ENCODE data around the gene INCA1. TPM values are rescaled to one million over a fixed set of nuclear protein-coding genes. Genes with fewer than 3 reads are reported as not detected.

Gene INCA1
- total and polyA plus RNA-seq, 2 of the 8 experiments (the other 6 are each of a cell fraction or from before 2014, with no cell fraction given) = 0.89 to 1.4 TPM

GRCh38 chr17:5044630-5045029 lies 47.3 kb upstream of the INCA1 start:
- Histone ChIP-seq H2BK120ac (replicated peaks; ENCODE audit: low read depth, low read length) (no peak overlapping the region), H2BK15ac (ENCODE audit: low read length) (no peak overlapping the region), H3K79me2 (ENCODE audit: control insufficient read depth in 1 of 2, insufficient read depth in 2 of 2, low read length in 2 of 2) (no peaks in the 10 kb centered on the region), H3K9ac (replicated peaks in 1 of 4; ENCODE audit: extremely low read depth in 1 of 4, low read depth in 3 of 4, low read length in 3 of 4) (no peak overlapping the region), H2AFZ (ENCODE audit: low read length) (no peak overlapping the region), H3K23me2 (ENCODE audit: low read depth, low read length) (no peaks in the 10 kb centered on the region), H2BK12ac (ENCODE audit: low read depth, low read length) (no peak overlapping the region), H3K4me1 (replicated peaks in 1 of 4; ENCODE audit: control insufficient read depth in 3 of 4, insufficient read depth in 4 of 4, low read length in 3 of 4) (no peaks in the 10 kb centered on the region), H3K56ac (replicated peaks; ENCODE audit: insufficient read length, low read depth, low read length) (no peak overlapping the region), H3K18ac (ENCODE audit: extremely low read depth, low read length) (no peak overlapping the region), H2BK5ac (ENCODE audit: low read depth, low read length) (no peak overlapping the region), H3K4ac (replicated peaks; ENCODE audit: insufficient read length, low read depth, low read length) (no peak overlapping the region), H4K91ac (replicated peaks; ENCODE audit: insufficient read length, low read length) (no peak overlapping the region), H3K4me3 (ENCODE audit: extremely low read depth in 1 of 4, insufficient read depth in 2 of 4, low read depth in 3 of 4, low read length in 4 of 4) (no peak overlapping the region), H3K23ac (ENCODE audit: insufficient read length) (no peak overlapping the region), H3K27ac (ENCODE audit: low read depth, low read length) (no peak overlapping the region), H2BK20ac (ENCODE audit: low read length) (no peak overlapping the region), H3K36me3 (ENCODE audit: control insufficient read depth in 2 of 4, insufficient read depth in 4 of 4, low read length in 3 of 4) (no peaks in the 10 kb centered on the region), H3K79me1 (ENCODE audit: low read depth, low read length) (no peaks in the 10 kb centered on the region), H3K9me3 (ENCODE audit: insufficient read depth in 2 of 2, low read depth in 1 of 2, low read length in 1 of 2) (no peaks in the 10 kb centered on the region), H4K5ac (ENCODE audit: insufficient read length, low read depth, low read length) (no peak overlapping the region), H2AK5ac (ENCODE audit: low read depth, low read length) (no peak overlapping the region), H3K14ac (ENCODE audit: insufficient read length) (no peak overlapping the region), H4K8ac (ENCODE audit: extremely low read depth, insufficient read depth, low read length) (no peak overlapping the region; the same call in 1 of the 2 replicates), H3K4me2 (ENCODE audit: insufficient read depth in 1 of 2, low read depth in 2 of 2, low read length in 2 of 2) (no peak overlapping the region), H3K27me3 (replicated peaks in 1 of 4; ENCODE audit: control insufficient read depth in 3 of 4, extremely low read depth in 1 of 4, insufficient read depth in 3 of 4, low read length in 3 of 4) (no peaks in the 10 kb centered on the region), H4K20me1 (replicated peaks in 1 of 2; ENCODE audit: control insufficient read depth in 1 of 2, insufficient read depth in 2 of 2, low read length in 2 of 2) (no peaks in the 10 kb centered on the region)
- CTCF ChIA-PET (ENCODE audit: partially characterized antibody) = interaction anchor here (0.6 to 1.9 kb wide), 5 partner anchors 9 to 128 kb away, joined by 3 to 6 read pairs (median 5); no protein-coding TSS in a partner anchor
- no peak for FAIRE-seq
- POLR2A ChIA-PET (ENCODE audit: partially characterized antibody) = no interaction called here
- DNase-seq (ENCODE audit: low read depth in 1 of 2, low spot score in 2 of 2) = no peak
- WGBS, 2 experiments (ENCODE audit: extremely low coverage in 1 of 2, insufficient coverage in 1 of 2, insufficient read length in 1 of 2, insufficient replicate concordance in 2 of 2, low coverage in 1 of 2, low lambda C conversion rate in 2 of 2, missing lambda C conversion rate in 1 of 2) = 83% methylated on average over 5 of the region's 5 CpGs; no CpG with 5 or more reads in 1 of the 2 experiments
- TF ChIP-seq HDAC6 (IDR thresholded peaks at IDR 0.05; ENCODE audit: low read depth, low read length) (no peak), ATF3 (IDR thresholded peaks at IDR 0.05; ENCODE audit: insufficient read depth, low read depth, low read length) (no peak), NRF1 (IDR thresholded peaks at IDR 0.05; ENCODE audit: low read depth, low read length) (no peak), BRCA1 (IDR thresholded peaks at IDR 0.05; ENCODE audit: low read depth, low read length) (no peak), SUZ12 (IDR thresholded peaks at IDR 0.05; ENCODE audit: low read length) (no peak), SIRT6 (IDR thresholded peaks at IDR 0.05; ENCODE audit: low read length) (no peak), RAD21 (IDR thresholded peaks at IDR 0.05 in 1 of 2, conservative IDR thresholded peaks at IDR 0.05 in 1 of 2; ENCODE audit: low read depth in 2 of 2, low read length in 2 of 2) (no peak), EZH2 (IDR thresholded peaks at IDR 0.05; ENCODE audit: low read depth, low read length, severe bottlenecking) (no peak), POU5F1 (IDR thresholded peaks at IDR 0.05; ENCODE audit: low read depth, low read length) (no peak), TAF1 (IDR thresholded peaks at IDR 0.05; ENCODE audit: low read depth, low read length) (no peak), JUND (IDR thresholded peaks at IDR 0.05; ENCODE audit: low read length) (no peak), SP2 (IDR thresholded peaks at IDR 0.05; ENCODE audit: low read length) (no peak)

Data from H1 (cell line).